Epithelial cell of proximal tubule (primary cell): ENCODE results near the gene TBC1D20. TPM values are rescaled to one million over a fixed set of nuclear protein-coding genes. Genes with fewer than 3 reads are reported as not detected.
A peak's percentile ranks its signal among the peaks of the same experiment; 100 is the strongest.
"Not testable (repeated sequence)": the region's sequence is repeated elsewhere in the genome, so short reads cannot be mapped to it uniquely, and the experiment has no call there.

Experiments
- DNase-seq: peaks from one replicate; pipeline ENCODE4 v3.0.0-alpha.2; 2011; ENCODE audit warnings: low read depth
- H3K4me3 ChIP-seq: 2 replicates; pipeline ENCODE4 v1.5.1; 2011; ENCODE audit warnings: low read depth, mild to moderate bottlenecking, low read length
- CTCF ChIP-seq: conservative IDR thresholded peaks from 2 replicates; pipeline ENCODE4 v1.5.1; 2012; ENCODE audit warnings: low read depth, mild to moderate bottlenecking, low read length
- total RNA-seq: library from RNA; depleted of rRNA; stranded (reverse); fragments of >200 nt; gene quantifications from 2 replicates; pipeline ENCODE4 v1.2.3, GENCODE V29; 2015

The TBC1D20 gene
- total RNA-seq, 1 donor from 2014 or later, result 16.4 TPM

- no peak for TF ChIP-seq CTCF
- DNase-seq, result no peak
- no peak overlapping the region for H3K4me3 ChIP-seq
Observed at GRCh38 chr20:481167-481566, 18.8 kb upstream of the TBC1D20 start.

GRCh38 chr20:480044-480443 lies 17.7 kb upstream of the TBC1D20 start:
- no peak for TF ChIP-seq CTCF
- no peak overlapping the region for H3K4me3 ChIP-seq
- no peak for DNase-seq

GRCh38 chr20:479487-479886 lies 17.2 kb upstream of the TBC1D20 start:
- DNase-seq, result no peak
- no peak for TF ChIP-seq CTCF
- no peak overlapping the region for H3K4me3 ChIP-seq

- peak; percentile 64 for TF ChIP-seq CTCF
- no peak overlapping the region for H3K4me3 ChIP-seq
- no peak for DNase-seq
Observed at GRCh38 chr20:478949-479429, 16.7 kb upstream of the TBC1D20 start.

- no peak for TF ChIP-seq CTCF
- DNase-seq, result no peak
- no peak overlapping the region for H3K4me3 ChIP-seq
Observed at GRCh38 chr20:478010-478948, 15.9 kb upstream of the TBC1D20 start.

- not testable (repeated sequence) for DNase-seq, H3K4me3 ChIP-seq
Observed at GRCh38 chr20:476561-477249, 14.4 kb upstream of the TBC1D20 start.
